IPS-15b (cell line): ENCODE measurements around the gene DDIT3.
A peak's percentile ranks its signal among the peaks of the same experiment; 100 is the strongest.
"Not testable (repeated sequence)": the region's sequence is repeated elsewhere in the genome, so short reads cannot be mapped to it uniquely, and the experiment has no call there.

ENCODE experiments used
- H3K27me3 ChIP-seq: one replicate; pipeline ENCODE4 v1.6.1; 2013; ENCODE audit warnings: low read length; ENCODE audit not compliant: control insufficient read depth, insufficient read depth
- H3K36me3 ChIP-seq: one replicate; pipeline ENCODE4 v1.6.1; 2013; ENCODE audit warnings: low read length; ENCODE audit not compliant: control insufficient read depth, insufficient read depth
- H3K4me1 ChIP-seq: one replicate; pipeline ENCODE4 v1.6.1; 2013; ENCODE audit warnings: mild to moderate bottlenecking, low read length; ENCODE audit not compliant: control insufficient read depth, insufficient read depth
- H3K4me3 ChIP-seq: one replicate; pipeline ENCODE4 v1.5.1; 2013; ENCODE audit warnings: low read depth, low read length
- H3K9ac ChIP-seq: one replicate; pipeline ENCODE4 v1.6.1; 2013; ENCODE audit warnings: low read depth, mild to moderate bottlenecking, low read length
- H3K9me3 ChIP-seq: one replicate; pipeline ENCODE4 v1.6.1; 2013; ENCODE audit warnings: mild to moderate bottlenecking, low read length; ENCODE audit not compliant: control insufficient read depth, insufficient read depth

Gene DDIT3, protein sequence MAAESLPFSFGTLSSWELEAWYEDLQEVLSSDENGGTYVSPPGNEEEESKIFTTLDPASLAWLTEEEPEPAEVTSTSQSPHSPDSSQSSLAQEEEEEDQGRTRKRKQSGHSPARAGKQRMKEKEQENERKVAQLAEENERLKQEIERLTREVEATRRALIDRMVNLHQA

DNA sequence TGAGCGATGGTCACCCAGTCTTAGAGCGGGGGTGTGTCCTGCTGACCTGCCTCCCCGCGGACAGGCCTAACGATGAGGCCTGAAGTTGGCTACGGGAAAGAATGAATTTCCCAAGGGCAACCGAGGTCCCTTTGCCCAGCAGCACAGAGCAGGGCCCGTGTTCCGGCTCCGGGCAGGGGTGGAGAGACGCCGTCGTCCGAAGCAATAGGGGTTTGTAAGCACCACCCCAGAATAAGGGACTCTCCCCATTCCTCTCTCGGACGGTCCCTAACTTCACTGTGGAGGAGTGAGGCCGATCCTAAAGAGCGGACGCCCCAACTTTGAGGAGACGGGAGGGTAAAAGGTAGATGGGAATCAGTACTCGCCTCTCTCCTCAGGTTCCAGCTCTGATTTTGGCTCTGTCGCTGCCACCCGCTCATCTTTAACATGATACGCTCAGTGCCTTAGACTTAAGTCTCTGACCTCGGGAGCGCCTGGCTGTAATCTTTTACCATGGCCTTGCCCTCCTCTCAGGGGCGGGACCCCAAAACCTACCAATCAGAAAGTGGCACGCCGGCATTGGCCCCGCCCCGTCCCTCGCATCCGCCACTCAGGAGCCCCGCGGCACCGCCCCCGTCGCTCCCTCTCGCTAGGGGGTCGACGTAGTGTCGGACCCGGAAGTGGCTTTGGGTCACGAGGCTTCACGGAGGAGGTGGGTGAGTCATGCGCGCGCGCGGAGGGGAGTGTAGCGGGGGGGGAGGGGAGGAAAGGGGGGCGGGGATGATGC, at the start of gene DDIT3:
Gene DDIT3, minus strand, starts transcription at position 462 of the 766 bp plus-strand sequence. CDS start 3,108 bp downstream, outside the sequence.
- H3K36me3 ChIP-seq: peaks cover 28% of the 10 kb centered on the region
- H3K27me3 ChIP-seq: no peaks in the 10 kb centered on the region
- no peaks in the 10 kb centered on the region for H3K9me3 ChIP-seq
- H3K9ac ChIP-seq: peak within 1 kb of the TSS; percentile 98
- peaks cover 13% of the 10 kb centered on the region for H3K4me1 ChIP-seq
- peak within 1 kb of the TSS; percentile 97 for H3K4me3 ChIP-seq

DNA sequence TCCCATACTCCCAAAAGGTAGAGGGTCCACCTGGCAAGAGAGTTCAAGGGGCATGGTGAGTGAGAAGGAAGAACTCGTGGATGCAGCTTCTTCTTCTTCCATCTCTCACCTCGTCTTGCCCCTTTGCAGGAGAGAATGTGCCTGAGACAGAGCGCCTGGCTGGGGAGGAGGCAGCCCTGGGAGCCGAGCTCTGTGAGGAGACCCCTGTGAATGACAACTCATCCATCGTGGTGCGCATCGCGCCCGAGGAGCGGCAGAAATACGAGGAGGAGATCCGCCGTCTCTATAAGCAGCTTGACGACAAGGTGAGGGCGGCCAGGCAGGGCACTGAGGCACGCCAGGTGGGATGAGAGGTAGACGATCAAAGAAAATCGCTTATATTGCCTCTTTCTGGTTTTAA, 49.5 kb upstream of the DDIT3 start:
- Histone ChIP-seq H3K36me3 (peaks cover 33% of the 10 kb centered on the region), H3K9ac (no peak overlapping the region), H3K4me3 (no peak overlapping the region), H3K9me3 (no peaks in the 10 kb centered on the region), H3K27me3 (no peaks in the 10 kb centered on the region), H3K4me1 (no peaks in the 10 kb centered on the region)

DNA sequence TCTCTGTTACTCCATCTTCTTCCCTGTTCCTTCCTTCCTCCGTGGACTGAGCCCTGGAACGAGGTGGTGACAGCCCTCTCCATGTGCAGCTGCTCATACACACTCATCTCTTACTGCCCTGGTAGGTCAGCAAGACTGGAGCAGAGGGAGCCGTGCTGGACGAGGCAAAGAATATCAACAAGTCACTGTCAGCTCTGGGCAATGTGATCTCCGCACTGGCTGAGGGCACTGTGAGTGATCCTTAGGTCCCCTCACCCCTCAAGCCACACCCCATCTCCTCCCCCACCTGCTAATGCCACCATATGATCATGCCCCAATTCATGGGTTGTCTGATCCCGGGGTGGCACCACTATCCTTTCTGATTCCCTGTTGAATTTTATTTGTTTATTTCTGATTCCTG, 48.5 kb upstream of the DDIT3 start:
- no peaks in the 10 kb centered on the region for H3K27me3 ChIP-seq
- H3K36me3 ChIP-seq: peaks cover 35% of the 10 kb centered on the region
- no peak overlapping the region for H3K4me3 ChIP-seq
- no peaks in the 10 kb centered on the region for H3K4me1 ChIP-seq
- no peak overlapping the region for H3K9ac ChIP-seq
- no peaks in the 10 kb centered on the region for H3K9me3 ChIP-seq

- no peaks in the 10 kb centered on the region for H3K27me3 ChIP-seq
These were observed 43.9 kb upstream of the DDIT3 start for GRCh38 chr12:57564178-57564740.

DNA sequence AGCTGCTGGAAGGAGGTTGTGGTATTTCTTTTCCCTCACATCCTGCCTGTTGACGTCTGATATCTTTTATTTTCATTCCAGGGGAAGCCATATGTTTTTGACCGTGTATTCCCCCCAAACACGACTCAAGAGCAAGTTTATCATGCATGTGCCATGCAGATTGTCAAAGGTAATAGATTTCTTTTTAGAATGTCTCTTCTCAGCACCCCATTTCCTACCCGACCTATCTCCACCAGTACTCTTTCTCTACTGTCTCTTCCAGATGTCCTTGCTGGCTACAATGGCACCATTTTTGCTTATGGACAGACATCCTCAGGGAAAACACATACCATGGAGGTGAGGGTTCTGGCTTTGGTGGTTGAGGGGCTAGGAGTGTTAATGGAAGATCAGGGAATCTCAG, 43.0 kb upstream of the DDIT3 start:
- H3K4me3 ChIP-seq: no peak overlapping the region
- H3K36me3 ChIP-seq: peaks cover 9% of the 10 kb centered on the region
- H3K9me3 ChIP-seq: no peaks in the 10 kb centered on the region
- no peaks in the 10 kb centered on the region for H3K27me3 ChIP-seq
- no peaks in the 10 kb centered on the region for H3K4me1 ChIP-seq
- no peak overlapping the region for H3K9ac ChIP-seq

More at GRCh38 chr12:57564178-57564740, 43.9 kb upstream of the DDIT3 start:
- H3K9ac ChIP-seq: no peak overlapping the region
- H3K36me3 ChIP-seq: peaks cover 15% of the 10 kb centered on the region
- H3K4me3 ChIP-seq: no peak overlapping the region
- H3K4me1 ChIP-seq: no peaks in the 10 kb centered on the region
- H3K9me3 ChIP-seq: no peaks in the 10 kb centered on the region

- not testable (repeated sequence) for H3K4me3 ChIP-seq, H3K27me3 ChIP-seq, H3K4me1 ChIP-seq, H3K36me3 ChIP-seq, H3K9me3 ChIP-seq, H3K9ac ChIP-seq
These were observed 40.8 kb upstream of the DDIT3 start for GRCh38 chr12:57561117-57561516.

- peaks cover 2% of the 10 kb centered on the region for H3K36me3 ChIP-seq
- H3K4me3 ChIP-seq: no peak overlapping the region
- no peaks in the 10 kb centered on the region for H3K27me3 ChIP-seq
- no peaks in the 10 kb centered on the region for H3K9me3 ChIP-seq
- peaks cover 3% of the 10 kb centered on the region for H3K4me1 ChIP-seq
- no peak overlapping the region for H3K9ac ChIP-seq
These were observed 40.2 kb upstream of the DDIT3 start for GRCh38 chr12:57560516-57560915.

DNA sequence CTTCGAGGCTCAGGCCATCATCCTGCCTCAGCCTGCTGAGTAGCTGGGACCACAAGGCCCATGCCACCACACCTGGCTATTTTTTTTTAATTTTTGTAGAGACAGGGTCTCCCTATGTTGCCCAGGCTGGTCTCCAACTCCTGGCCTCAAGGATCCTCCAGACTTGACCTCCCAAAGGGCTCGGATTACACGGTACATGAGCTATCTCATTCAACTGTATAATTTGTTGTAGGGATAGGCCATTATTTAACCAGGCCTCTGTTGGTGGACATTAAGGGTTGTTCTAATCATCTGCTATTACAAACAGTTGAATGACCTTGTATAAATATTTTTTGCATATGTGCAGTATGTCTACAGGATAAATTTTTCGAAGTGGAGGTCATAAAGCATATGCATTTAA, 38.5 kb upstream of the DDIT3 start:
- Histone ChIP-seq H3K4me3 (no peak overlapping the region), H3K36me3 (no peaks in the 10 kb centered on the region), H3K27me3 (no peaks in the 10 kb centered on the region), H3K4me1 (peaks cover 3% of the 10 kb centered on the region), H3K9ac (no peak overlapping the region), H3K9me3 (no peaks in the 10 kb centered on the region)

GRCh38 chr12:57554897-57555296, 34.6 kb upstream of the DDIT3 start:
- no peaks in the 10 kb centered on the region for H3K9me3 ChIP-seq
- peaks cover 5% of the 10 kb centered on the region for H3K27me3 ChIP-seq

GRCh38 chr12:57554453-57554852, 34.1 kb upstream of the DDIT3 start:
- peaks cover 6% of the 10 kb centered on the region for H3K27me3 ChIP-seq
- H3K4me3 ChIP-seq: no peak overlapping the region
- peaks cover 22% of the 10 kb centered on the region for H3K4me1 ChIP-seq
- no peaks in the 10 kb centered on the region for H3K9me3 ChIP-seq
- peaks cover 3% of the 10 kb centered on the region for H3K36me3 ChIP-seq
- H3K9ac ChIP-seq: no peak overlapping the region

More at GRCh38 chr12:57554897-57555296, 34.6 kb upstream of the DDIT3 start:
- H3K4me3 ChIP-seq: no peak overlapping the region
- peaks cover 3% of the 10 kb centered on the region for H3K36me3 ChIP-seq
- H3K9ac ChIP-seq: no peak overlapping the region
- H3K4me1 ChIP-seq: peaks cover 22% of the 10 kb centered on the region

GRCh38 chr12:57553343-57554202, 33.3 kb upstream of the DDIT3 start:
- no peak overlapping the region for H3K4me3 ChIP-seq
- H3K27me3 ChIP-seq: peaks cover 15% of the 10 kb centered on the region
- peaks cover 27% of the 10 kb centered on the region for H3K4me1 ChIP-seq
- H3K9ac ChIP-seq: no peak overlapping the region
- H3K36me3 ChIP-seq: peaks cover 3% of the 10 kb centered on the region
- no peaks in the 10 kb centered on the region for H3K9me3 ChIP-seq
